HepG2 (cell line): Measurements from ENCODE around the gene IL1RAPL2. TPM values are rescaled to one million over a fixed set of nuclear protein-coding genes. Genes with fewer than 3 reads are reported as not detected.

Experiments
- ATAC-seq: fragments of 200-7000 bp; cut with Tn5 transposase; 3 replicates; pipeline ENCODE4 v1.9.1; 2020; ENCODE audit warnings: mild to moderate bottlenecking, moderate library complexity
- BruUV-seq: library from RNA; stranded (reverse); fragments of 400-500 nt; replicated peaks from 2 replicates; lab custom pipeline; 2021; lab: Mats Ljungman, UMichigan
- CTCF ChIA-PET: fragments of 300-600 bp; formaldehyde crosslinking; extraction: SDS; loops from one replicate; lab custom pipeline; 2021; ENCODE audit warnings: low total read pairs, inconsistent platforms, low intra/inter-chr PET ratio; lab: Yijun Ruan, JAX
- POLR2A ChIA-PET: fragments of 350-600 bp; sonication (Branson Sonifier 250); formaldehyde crosslinking; loops from one replicate; lab custom pipeline; 2020; ENCODE audit warnings: antibody characterized with exemption, inconsistent platforms; lab: Yijun Ruan, JAX
- DNase-seq: peaks from one replicate; pipeline ENCODE4 v3.0.0-alpha.2; 2015; ENCODE audit warnings: low spot score
- FAIRE-seq: peaks from 3 replicates; lab custom pipeline; 2011; peaks lifted over from hg19 to GRCh38; lab: Jason Lieb, UNC
- H2AFZ ChIP-seq: one replicate; pipeline ENCODE4 v1.6.1; 2011; ENCODE audit warnings: low read length, inconsistent platforms
- H3K27ac ChIP-seq: fragments of 300-600 bp; 3 replicates; pipeline ENCODE4 v1.8.0; 2011; ENCODE audit warnings: mixed run types, mild to moderate bottlenecking, mixed read lengths, low read length, inconsistent platforms; ENCODE audit not compliant: insufficient read depth; ENCODE audit errors: extremely low read length
- H3K27me3 ChIP-seq, 2 experiments: fragments of 200-600 bp in 1 of 2; 2 replicates in 1 of 2; 3 replicates in 1 of 2; pipeline versions ENCODE4 v1.6.0 to v1.8.0; 2011; ENCODE audit warnings: low read length in 2 of 2, mild to moderate bottlenecking in 2 of 2, moderate library complexity in 2 of 2, inconsistent platforms in 1 of 2; ENCODE audit not compliant: insufficient read depth in 2 of 2, control insufficient read depth in 1 of 2
- H3K36me3 ChIP-seq, 2 experiments: fragments of 200-600 bp in 1 of 2; replicated peaks in 1 of 2; 2 replicates in 1 of 2; 3 replicates in 1 of 2; pipeline versions ENCODE4 v1.5.1 to v1.8.0; 2011; ENCODE audit warnings: low read length in 2 of 2, inconsistent platforms in 1 of 2; ENCODE audit not compliant: insufficient read depth in 2 of 2, control insufficient read depth in 1 of 2
- H3K4me1 ChIP-seq: 2 replicates; pipeline ENCODE4 v1.5.1; 2012; ENCODE audit warnings: low read length, inconsistent platforms; ENCODE audit not compliant: insufficient read depth
- H3K4me2 ChIP-seq: 2 replicates; pipeline ENCODE4 v1.6.0; 2011; ENCODE audit warnings: low read depth, low read length, inconsistent platforms
- H3K4me3 ChIP-seq, 3 experiments: fragments of 200-600 bp in 1 of 3; sonication (generic), shearing (Covaris generic) in 1 of 3; replicated peaks in 1 of 3; 2 replicates each; pipeline ENCODE4 v1.5.1; 2011 to 2016; ENCODE audit warnings: low read length in 3 of 3, inconsistent platforms in 2 of 3, low read depth in 2 of 3, mild to moderate bottlenecking in 2 of 3, control low read depth in 1 of 3, mixed read lengths in 1 of 3; ENCODE audit not compliant: insufficient read depth in 1 of 3
- H3K79me2 ChIP-seq: one replicate; pipeline ENCODE4 v1.6.1; 2011; ENCODE audit warnings: low read length, inconsistent platforms; ENCODE audit not compliant: insufficient read depth
- H3K9ac ChIP-seq: 2 replicates; pipeline ENCODE4 v1.6.0; 2011; ENCODE audit warnings: mild to moderate bottlenecking, low read depth, low read length, inconsistent platforms; ENCODE audit not compliant: insufficient read depth
- H3K9me3 ChIP-seq: 2 replicates; pipeline ENCODE4 v1.5.1; 2012; ENCODE audit warnings: mild to moderate bottlenecking, low read length
- H4K20me1 ChIP-seq: 2 replicates; pipeline ENCODE4 v1.6.0; 2011; ENCODE audit warnings: inconsistent platforms, mild to moderate bottlenecking, low read length, moderate library complexity; ENCODE audit not compliant: insufficient read depth
- MAFF ChIP-seq: IDR thresholded peaks from 2 replicates; pipeline ENCODE4 v1.6.1; 2011; ENCODE audit warnings: low read depth, low read length, improper control_type of control experiment
- MAFK ChIP-seq, 2 experiments: IDR thresholded peaks in 1 of 2; conservative IDR thresholded peaks in 1 of 2; 2 replicates each; pipeline ENCODE4 v1.6.1; 2011; ENCODE audit warnings: improper control_type of control experiment in 2 of 2, low read length in 2 of 2
- MYC ChIP-seq: sonication (generic); formaldehyde crosslinking; IDR thresholded peaks from 2 replicates; pipeline ENCODE4 v1.9.0; 2021; ENCODE audit warnings: missing genetic modification reagents, borderline replicate concordance
- PTBP1 ChIP-seq: fragments of 200-400 bp; formaldehyde crosslinking; IDR thresholded peaks from 2 replicates; pipeline ENCODE4 v1.6.1; 2018; ENCODE audit warnings: low read length, low read depth; ENCODE audit not compliant: poor library complexity, severe bottlenecking
- SRF ChIP-seq: IDR thresholded peaks from 2 replicates; pipeline ENCODE4 v1.6.1; 2011; ENCODE audit warnings: mild to moderate bottlenecking, low read depth, low read length, moderate library complexity
- WGBS: methylation state at CpG from one replicate; pipeline ENCODE4 v1.1.6; 2017; ENCODE audit warnings: low lambda C conversion rate; 5-methylcytosine and 5-hydroxymethylcytosine counted together
- in situ Hi-C: cut with HindIII; loops from 2 replicates; pipeline ENCODE4 v1.10.0; 2017; ENCODE audit warnings: low pct_unique_long_range_greater_than_20kb; ENCODE audit not compliant: extremely low pct_ligation_motif_present
- intact Hi-C: fragments of 100-400 bp; cut with micrococcal nuclease; formaldehyde crosslinking; loops from one replicate; pipeline ENCODE4 v1.10.0; 2022; ENCODE audit not compliant: unreplicated experiment
- polyA plus RNA-seq, 8 experiments: library from polyadenylated mRNA; depleted of rRNA in 3 of 8; stranded (reverse) in 7 of 8; unstranded in 1 of 8; fragments of >200 nt; fragmentation: Illumina TruSeq in 4 of 8; extraction: Trizol in 4 of 8; gene quantifications; 2 replicates each; pipeline versions ENCODE4 v1.2.1 to v1.2.3, GENCODE V29; 2011 to 2016; ENCODE audit warnings: low read depth in 4 of 8, missing spikeins in 1 of 8, mixed read lengths in 1 of 8; ENCODE audit not compliant: insufficient read depth in 1 of 8
- total RNA-seq, 5 experiments: library from RNA; depleted of rRNA; stranded (reverse); fragments of >200 nt; fragmentation: Illumina TruSeq; extraction: Trizol; gene quantifications; 2 replicates each; pipeline ENCODE4 v1.2.3, GENCODE V29; 2016; ENCODE audit warnings: low read depth in 1 of 5
- TF ChIP-seq, protein P1 (sequence below): conservative IDR thresholded peaks from 2 replicates; pipeline ENCODE4 v1.6.1; 2018; ENCODE audit warnings: missing genetic modification reagents
- TF ChIP-seq, protein P2 (sequence below): sonication (generic); formaldehyde crosslinking; IDR thresholded peaks from 2 replicates; pipeline ENCODE4 v1.4.0; 2020; ENCODE audit warnings: missing genetic modification reagents
- TF ChIP-seq, protein P3 (sequence below): sonication (generic); formaldehyde crosslinking; IDR thresholded peaks from 2 replicates; pipeline ENCODE4 v1.4.0; 2020; ENCODE audit warnings: missing genetic modification reagents

The IL1RAPL2 gene
- total and polyA plus RNA-seq, 2 of the 13 experiments (the other 11 are each of a cell fraction or from before 2014, with no cell fraction given): not detected

DNA sequence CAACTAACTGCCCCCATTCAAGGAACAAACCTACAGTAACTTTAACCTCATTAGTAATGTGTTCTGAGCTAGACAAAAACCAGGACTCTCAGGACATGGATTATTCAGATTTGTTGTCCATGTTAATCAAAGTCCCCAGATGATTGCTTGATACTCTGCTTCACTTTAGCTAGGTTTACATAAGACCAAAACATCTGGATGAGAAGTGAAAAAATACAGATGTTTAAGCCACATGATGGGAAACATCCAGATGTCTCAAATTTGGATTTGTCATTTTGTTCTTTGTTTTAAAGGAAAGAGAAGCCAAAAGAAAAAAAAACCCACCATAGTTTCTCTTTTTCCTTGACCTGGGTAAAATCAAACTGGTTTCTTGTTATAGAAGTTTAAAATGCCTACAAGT is 1207.8 kb downstream of the IL1RAPL2 start (continued):
- TF ChIP-seq, protein P1, sequence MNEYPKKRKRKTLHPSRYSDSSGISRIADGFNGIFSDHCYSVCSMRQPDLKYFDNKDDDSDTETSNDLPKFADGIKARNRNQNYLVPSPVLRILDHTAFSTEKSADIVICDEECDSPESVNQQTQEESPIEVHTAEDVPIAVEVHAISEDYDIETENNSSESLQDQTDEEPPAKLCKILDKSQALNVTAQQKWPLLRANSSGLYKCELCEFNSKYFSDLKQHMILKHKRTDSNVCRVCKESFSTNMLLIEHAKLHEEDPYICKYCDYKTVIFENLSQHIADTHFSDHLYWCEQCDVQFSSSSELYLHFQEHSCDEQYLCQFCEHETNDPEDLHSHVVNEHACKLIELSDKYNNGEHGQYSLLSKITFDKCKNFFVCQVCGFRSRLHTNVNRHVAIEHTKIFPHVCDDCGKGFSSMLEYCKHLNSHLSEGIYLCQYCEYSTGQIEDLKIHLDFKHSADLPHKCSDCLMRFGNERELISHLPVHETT (CRISPR knock-in tag): no peak
- TF ChIP-seq PTBP1: no peak

DNA sequence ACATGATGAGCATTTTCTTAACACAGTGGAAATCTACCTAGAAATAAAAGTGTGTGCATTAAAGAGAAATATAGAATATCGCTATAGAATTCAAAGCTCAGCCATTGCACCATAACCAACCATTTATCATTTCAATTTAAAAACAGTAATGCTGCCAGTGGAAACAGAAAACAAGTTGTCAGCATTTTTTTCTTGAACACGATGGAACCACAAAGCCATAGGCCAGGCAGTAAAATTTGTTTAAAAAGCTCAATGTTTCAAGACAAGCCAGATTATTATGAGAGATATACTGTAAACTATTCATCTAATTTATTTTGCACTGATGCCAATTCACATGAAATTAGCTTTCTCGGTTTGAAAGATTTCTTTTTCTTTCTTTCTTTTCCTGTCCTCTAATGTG is 1209.7 kb downstream of the IL1RAPL2 start:
- no TSS peak for BruUV-seq
- H3K9ac ChIP-seq: no peak overlapping the region
- H3K4me2 ChIP-seq: no peak overlapping the region
- TF ChIP-seq SRF (no peak), MYC (CRISPR knock-in tag) (no peak), MAFF (peak; percentile 55), MAFK (conservative IDR thresholded peaks at IDR 0.05 in 1 of 2, IDR thresholded peaks at IDR 0.05 in 1 of 2; ENCODE audit: low read length in 2 of 2) (peak; percentile 59 to 78; a peak in 3 of 4 replicates)
- TF ChIP-seq, protein P2, sequence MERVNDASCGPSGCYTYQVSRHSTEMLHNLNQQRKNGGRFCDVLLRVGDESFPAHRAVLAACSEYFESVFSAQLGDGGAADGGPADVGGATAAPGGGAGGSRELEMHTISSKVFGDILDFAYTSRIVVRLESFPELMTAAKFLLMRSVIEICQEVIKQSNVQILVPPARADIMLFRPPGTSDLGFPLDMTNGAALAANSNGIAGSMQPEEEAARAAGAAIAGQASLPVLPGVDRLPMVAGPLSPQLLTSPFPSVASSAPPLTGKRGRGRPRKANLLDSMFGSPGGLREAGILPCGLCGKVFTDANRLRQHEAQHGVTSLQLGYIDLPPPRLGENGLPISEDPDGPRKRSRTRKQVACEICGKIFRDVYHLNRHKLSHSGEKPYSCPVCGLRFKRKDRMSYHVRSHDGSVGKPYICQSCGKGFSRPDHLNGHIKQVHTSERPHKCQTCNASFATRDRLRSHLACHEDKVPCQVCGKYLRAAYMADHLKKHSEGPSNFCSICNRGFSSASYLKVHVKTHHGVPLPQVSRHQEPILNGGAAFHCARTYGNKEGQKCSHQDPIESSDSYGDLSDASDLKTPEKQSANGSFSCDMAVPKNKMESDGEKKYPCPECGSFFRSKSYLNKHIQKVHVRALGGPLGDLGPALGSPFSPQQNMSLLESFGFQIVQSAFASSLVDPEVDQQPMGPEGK: no peak
- TF ChIP-seq, protein P3, sequence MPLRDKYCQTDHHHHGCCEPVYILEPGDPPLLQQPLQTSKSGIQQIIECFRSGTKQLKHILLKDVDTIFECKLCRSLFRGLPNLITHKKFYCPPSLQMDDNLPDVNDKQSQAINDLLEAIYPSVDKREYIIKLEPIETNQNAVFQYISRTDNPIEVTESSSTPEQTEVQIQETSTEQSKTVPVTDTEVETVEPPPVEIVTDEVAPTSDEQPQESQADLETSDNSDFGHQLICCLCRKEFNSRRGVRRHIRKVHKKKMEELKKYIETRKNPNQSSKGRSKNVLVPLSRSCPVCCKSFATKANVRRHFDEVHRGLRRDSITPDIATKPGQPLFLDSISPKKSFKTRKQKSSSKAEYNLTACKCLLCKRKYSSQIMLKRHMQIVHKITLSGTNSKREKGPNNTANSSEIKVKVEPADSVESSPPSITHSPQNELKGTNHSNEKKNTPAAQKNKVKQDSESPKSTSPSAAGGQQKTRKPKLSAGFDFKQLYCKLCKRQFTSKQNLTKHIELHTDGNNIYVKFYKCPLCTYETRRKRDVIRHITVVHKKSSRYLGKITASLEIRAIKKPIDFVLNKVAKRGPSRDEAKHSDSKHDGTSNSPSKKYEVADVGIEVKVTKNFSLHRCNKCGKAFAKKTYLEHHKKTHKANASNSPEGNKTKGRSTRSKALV (CRISPR knock-in tag): no peak
- ChIA-PET POLR2A (no interaction called here), CTCF (no interaction called here)
- FAIRE-seq: no peak
- H3K4me3 ChIP-seq: no peak overlapping the region
- intact Hi-C loops: no loop called here
- H3K4me1 ChIP-seq: no peaks in the 10 kb centered on the region
- H3K27me3 ChIP-seq: no peaks in the 10 kb centered on the region
- no peak overlapping the region for H3K27ac ChIP-seq
- no peak for DNase-seq
- no peaks in the 10 kb centered on the region for H4K20me1 ChIP-seq
- H3K36me3 ChIP-seq: no peaks in the 10 kb centered on the region
- H2AFZ ChIP-seq: no peak overlapping the region
- WGBS: 4% methylated on average over 3 of the region's 3 CpGs
- in situ Hi-C loops: no loop called here
- H3K79me2 ChIP-seq: no peaks in the 10 kb centered on the region
- no peaks in the 10 kb centered on the region for H3K9me3 ChIP-seq
- ATAC-seq: no peak
